ENCODE data around the gene SETDB1.

The SETDB1 gene

GRCh38 chr1:151006327-151007052 is 80.3 kb downstream of the SETDB1 start, which contains the start of gene MINDY1:
TSS of gene MINDY1 (minus strand) at chr1:151006902. CDS start at chr1:151002617, 4,285 bp downstream.
- peak; percentile 93 for DNase-seq

- DNase-seq: no peak
Observed at GRCh38 chr1:151007853-151008243, 81.7 kb downstream of the SETDB1 start.

- peak; percentile 100 for DNase-seq
Observed at GRCh38 chr1:151008244-151009205, 82.4 kb downstream of the SETDB1 start, which contains the start of gene PRUNE1. TSS of gene PRUNE1 (plus strand) at chr1:151008449. CDS start at chr1:151008633, 184 bp downstream.

- DNase-seq: no peak
Observed at GRCh38 chr1:151009206-151009587, 83.0 kb downstream of the SETDB1 start.

DNA sequence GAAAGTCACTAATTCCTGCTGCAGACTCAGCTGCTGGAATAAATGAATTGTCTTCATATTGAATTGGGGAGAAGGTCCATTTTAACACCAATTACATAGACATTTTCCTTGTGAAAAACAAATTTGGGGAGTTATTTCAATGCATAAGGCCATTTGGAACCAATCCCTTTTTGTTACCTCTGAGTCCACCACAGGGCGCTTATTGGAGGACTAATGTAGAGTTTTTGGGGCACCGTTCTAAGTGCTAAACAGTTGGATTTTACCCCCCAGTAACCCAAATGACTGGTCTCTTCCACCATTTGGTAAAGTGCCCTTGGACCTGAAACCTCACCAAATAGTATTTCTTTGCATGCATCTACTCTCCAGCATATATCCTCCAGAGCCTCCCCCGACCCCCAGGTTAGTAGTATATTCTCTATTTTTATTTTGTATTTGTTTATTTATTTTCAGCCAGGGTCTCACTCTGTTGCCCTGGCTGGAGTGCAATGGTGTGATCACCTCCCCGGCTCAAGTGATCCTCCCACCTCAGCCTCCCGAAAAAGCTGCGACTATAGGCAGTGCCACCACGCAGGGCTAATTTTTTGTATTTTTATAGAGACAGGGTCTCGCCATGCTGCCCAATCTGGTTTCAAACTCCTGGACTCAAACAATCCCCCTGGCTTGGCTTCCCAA is 83.6 kb downstream of the SETDB1 start:
- DNase-seq: no peak

DNA sequence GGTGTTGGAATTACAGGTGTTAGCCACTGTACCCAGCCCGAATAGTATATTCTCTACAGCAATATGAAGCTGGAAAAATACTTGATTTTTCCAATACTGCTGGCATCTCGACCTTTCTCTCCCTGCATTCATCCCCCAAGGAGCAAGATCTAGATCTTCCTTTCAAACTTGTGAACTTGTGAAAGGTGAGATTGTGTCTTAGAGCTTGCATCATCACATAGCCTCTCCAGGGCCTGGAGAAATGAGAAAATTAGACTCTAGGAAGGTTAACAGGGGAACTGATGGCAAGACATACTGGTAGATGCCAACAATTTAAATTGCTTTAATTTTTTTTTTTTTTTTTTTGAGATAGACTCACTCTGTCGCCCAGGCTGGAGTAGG is 84.2 kb downstream of the SETDB1 start:
- DNase-seq: no peak

DNA sequence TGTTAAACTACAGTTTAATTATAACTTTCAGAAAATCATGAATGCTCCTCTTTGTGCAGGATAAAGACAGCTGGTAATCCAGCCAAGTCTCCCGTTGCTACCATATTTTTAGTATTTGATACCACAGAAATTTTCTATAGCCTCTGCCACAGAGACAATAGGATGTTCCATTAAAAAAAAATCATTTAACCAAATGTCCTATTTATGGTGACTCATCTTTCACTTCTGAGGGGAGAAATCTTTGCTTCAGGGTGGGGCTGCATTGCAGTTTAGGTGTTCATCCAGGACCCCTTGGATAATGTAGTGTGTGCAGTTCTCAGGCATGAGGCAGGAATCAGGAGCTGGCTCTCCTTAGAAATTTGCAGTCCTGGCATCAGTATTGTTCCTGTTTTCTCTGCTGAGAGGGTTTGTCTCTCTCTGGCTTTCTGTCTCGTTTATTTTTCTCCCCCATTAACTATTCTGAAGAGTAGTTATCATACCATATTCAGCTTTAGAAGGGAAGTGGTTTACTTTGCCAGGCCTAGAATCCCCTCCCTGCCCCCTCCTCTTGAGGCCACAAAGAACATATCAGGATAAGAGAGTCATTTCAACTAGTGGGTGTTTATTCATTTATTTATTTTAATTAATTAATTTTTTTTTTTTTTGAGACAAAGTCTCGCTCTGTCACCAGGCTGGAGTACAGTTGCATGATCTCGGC is 85.1 kb downstream of the SETDB1 start:
- DNase-seq: no peak

DNA sequence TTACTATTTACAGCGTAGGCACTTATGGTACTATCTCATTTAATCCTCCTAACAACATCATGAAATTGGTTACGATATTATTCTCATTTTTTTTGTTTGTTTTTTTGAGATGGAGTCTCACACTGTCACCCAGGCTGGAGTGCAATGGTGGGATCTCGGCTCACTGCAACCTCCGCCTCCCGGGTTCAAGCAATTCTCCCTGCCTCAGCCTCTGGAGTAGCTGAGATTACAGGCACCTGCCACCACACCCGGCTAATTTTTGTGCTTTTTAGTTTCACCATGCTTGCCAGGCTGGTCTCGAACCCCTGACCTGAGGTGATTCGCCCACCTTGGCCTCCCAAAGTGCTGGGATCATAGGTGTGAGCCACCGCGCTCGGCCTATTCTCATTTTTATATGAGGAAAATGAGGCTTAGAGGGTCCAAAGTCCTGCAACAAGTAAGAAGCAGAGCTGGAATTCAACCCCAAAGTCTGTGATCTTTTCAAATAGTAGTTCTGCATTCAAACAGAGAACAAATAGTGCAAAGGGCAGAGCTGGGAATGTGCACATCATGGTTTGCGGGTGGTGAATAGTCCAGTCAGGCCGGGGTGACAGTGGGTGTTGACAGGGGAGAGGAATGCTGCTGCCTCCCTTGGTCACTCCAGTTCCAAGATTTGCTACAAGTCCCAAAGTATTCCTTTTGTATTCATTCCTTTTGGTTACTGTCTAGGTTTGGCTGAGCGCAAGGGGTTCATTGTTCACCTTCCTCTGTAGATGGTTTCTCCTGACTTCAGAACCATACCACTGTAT is 86.7 kb downstream of the SETDB1 start:
- DNase-seq: no peak

DNA sequence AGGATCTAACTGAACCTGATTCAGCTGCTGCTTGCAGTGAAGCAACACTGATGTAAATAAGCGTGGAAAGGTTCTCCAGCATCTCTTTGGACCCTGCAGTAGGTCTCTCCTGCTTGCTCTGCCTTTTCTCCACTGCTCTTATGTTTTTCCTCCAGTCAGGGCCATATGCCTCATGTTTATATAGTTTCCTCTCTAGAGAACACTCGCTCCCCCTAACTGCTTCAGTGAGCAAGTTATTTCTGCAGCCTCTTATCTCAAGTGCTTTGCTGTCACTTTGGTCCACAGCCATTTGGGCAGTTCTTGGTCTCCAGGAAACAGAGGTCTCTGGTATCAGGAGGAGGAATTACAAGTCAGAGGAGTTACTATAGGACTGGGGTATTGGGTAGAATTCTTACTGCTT is 87.4 kb downstream of the SETDB1 start:
- DNase-seq: no peak

All from NCI-H82 (cell line).